Right cardiac atrium (tissue), 5 donors: ENCODE measurements around the gene LRMDA. TPM values are rescaled to one million over a fixed set of nuclear protein-coding genes. Genes with fewer than 3 reads are reported as not detected.

Source experiments
- ATAC-seq, 2 donors: fragments of 200-7000 bp; cut with Tn5 transposase; one replicate each; pipeline versions ENCODE4 v1.8.0 to v1.9.1; 2020; ENCODE audit warnings: moderate library complexity in 2 of 2, mild to moderate bottlenecking in 1 of 2
- DNase-seq, 3 donors: peaks; one replicate each; pipeline ENCODE4 v3.0.0-alpha.2; 2020
- H3K27ac ChIP-seq: one replicate; pipeline ENCODE4 v1.5.1; 2013; ENCODE audit warnings: mild to moderate bottlenecking, low read length, control low read depth, moderate library complexity
- H3K27me3 ChIP-seq: one replicate; pipeline ENCODE4 v1.6.1; 2013; ENCODE audit not compliant: control insufficient read depth, insufficient read depth
- H3K4me1 ChIP-seq: one replicate; pipeline ENCODE4 v1.6.1; 2013; ENCODE audit warnings: low read length; ENCODE audit not compliant: control insufficient read depth, insufficient read depth
- H3K4me3 ChIP-seq: one replicate; pipeline ENCODE4 v1.5.1; 2013; ENCODE audit warnings: low read length, control low read depth
- H3K9me3 ChIP-seq: one replicate; pipeline ENCODE4 v1.6.1; 2013; ENCODE audit warnings: low read length; ENCODE audit not compliant: control insufficient read depth
- WGBS: extraction: QIAGEN DNeasy Blood & Tissue Kit; methylation state at CpG from one replicate; pipeline ENCODE4 v1.1.7; 2013; 5-methylcytosine and 5-hydroxymethylcytosine counted together
- intact Hi-C, 4 donors: fragments of 100-400 bp; cut with DNase I; formaldehyde crosslinking; loops; one replicate each; pipeline versions ENCODE4 v1.11.0 to v1.14.0; 2022 to 2023
- polyA plus RNA-seq: library from polyadenylated mRNA; stranded (reverse); fragments of 200-250 nt; gene quantifications from one replicate; pipeline ENCODE4 v1.2.3, GENCODE V29; 2013
- total RNA-seq, 4 donors: library from RNA; stranded (reverse); fragmentation: NEBNext Ultra II Directional; extraction: Animal tissue kit (Norgen Biotek cat#: 25700); gene quantifications; one replicate each; pipeline ENCODE4 v1.2.1, GENCODE V29; 2021
- donor health status: healthy with polysubstance abuse.
- donor health status: DM: no; HTN: yes; CAD: no.
- donor health status: DM: no; HTN: no; CAD: no.
- donor health status: DM: no; HTN: yes; CAD: no; lungs with severe emphysema.
- donor health status: DM: yes; HTN: yes; CAD: no.

LRMDA gene
- total and polyA plus RNA-seq, 5 donors = 42.7 to 97.9 (median 48.8) TPM

- no peak overlapping the region for H3K4me3 ChIP-seq
- no peaks in the 10 kb centered on the region for H3K9me3 ChIP-seq
- ATAC-seq (peak in 1 of 2 donors; percentile 20), DNase-seq (no peak)
- H3K27ac ChIP-seq = no peak overlapping the region
- no peaks in the 10 kb centered on the region for H3K27me3 ChIP-seq
- no peaks in the 10 kb centered on the region for H3K4me1 ChIP-seq
- intact Hi-C loops = no loop called here
Measured at GRCh38 chr10:76491216-76491615, 1059.8 kb downstream of the LRMDA start.

DNA sequence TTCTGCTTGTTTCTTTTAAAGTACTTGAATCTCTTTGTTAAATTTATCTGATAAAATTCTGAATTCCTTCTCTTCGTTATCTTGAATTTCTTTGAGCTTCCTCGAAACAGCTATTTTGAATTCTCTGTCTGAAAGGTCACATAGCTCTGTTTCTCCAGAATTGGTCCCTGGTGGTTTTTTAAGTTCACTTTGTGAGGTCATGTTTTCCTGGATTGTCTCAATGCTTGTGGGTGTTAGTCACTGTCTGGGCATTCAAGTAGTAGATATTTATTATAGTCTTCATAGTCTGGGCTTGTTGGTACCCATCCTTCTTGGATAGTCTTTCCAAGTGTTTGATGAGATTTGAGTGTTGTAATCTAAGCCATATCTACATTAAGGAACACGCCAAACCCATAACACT lies 1060.6 kb downstream of the LRMDA start:
- intact Hi-C loops = no loop called here
- WGBS = 61% methylated on average over 3 of the region's 3 CpGs
- Histone ChIP-seq H3K4me3 (no peak overlapping the region), H3K27ac (no peak overlapping the region), H3K4me1 (no peaks in the 10 kb centered on the region), H3K27me3 (no peaks in the 10 kb centered on the region), H3K9me3 (no peaks in the 10 kb centered on the region)
- DNase-seq = no peak
- ATAC-seq = peak in 1 of 2 donors; percentile 42

GRCh38 chr10:76492678-76493472 lies 1061.5 kb downstream of the LRMDA start:
- DNase-seq (no peak), ATAC-seq (no peak)
- Histone ChIP-seq H3K9me3 (no peaks in the 10 kb centered on the region), H3K4me3 (no peak overlapping the region), H3K4me1 (no peaks in the 10 kb centered on the region), H3K27ac (no peak overlapping the region), H3K27me3 (no peaks in the 10 kb centered on the region)
- intact Hi-C loops = no loop called here
- 94% methylated on average over 5 of the region's 5 CpGs for WGBS

GRCh38 chr10:76497666-76498065 lies 1066.2 kb downstream of the LRMDA start:
- ATAC-seq (no peak), DNase-seq (no peak)
- no peaks in the 10 kb centered on the region for H3K27me3 ChIP-seq
- no peaks in the 10 kb centered on the region for H3K4me1 ChIP-seq
- no peaks in the 10 kb centered on the region for H3K9me3 ChIP-seq
- intact Hi-C loops = no loop called here
- H3K27ac ChIP-seq = no peak overlapping the region
- no peak overlapping the region for H3K4me3 ChIP-seq

- Histone ChIP-seq H3K4me3 (no peak overlapping the region), H3K27me3 (no peaks in the 10 kb centered on the region), H3K9me3 (no peaks in the 10 kb centered on the region), H3K4me1 (no peaks in the 10 kb centered on the region), H3K27ac (no peak overlapping the region)
- WGBS = 97% methylated on average over 1 of the region's 1 CpG
- DNase-seq (no peak), ATAC-seq (no peak)
- intact Hi-C loops = no loop called here
Measured at GRCh38 chr10:76504823-76505222, 1073.4 kb downstream of the LRMDA start.

- WGBS = 55% methylated on average over 3 of the region's 3 CpGs
- Histone ChIP-seq H3K4me1 (no peaks in the 10 kb centered on the region), H3K9me3 (no peaks in the 10 kb centered on the region), H3K4me3 (no peak overlapping the region), H3K27me3 (no peaks in the 10 kb centered on the region), H3K27ac (no peak overlapping the region)
- intact Hi-C loops = no loop called here
- DNase-seq = no peak
- no peak for ATAC-seq
Measured at GRCh38 chr10:76509446-76509845, 1078.0 kb downstream of the LRMDA start.

DNA sequence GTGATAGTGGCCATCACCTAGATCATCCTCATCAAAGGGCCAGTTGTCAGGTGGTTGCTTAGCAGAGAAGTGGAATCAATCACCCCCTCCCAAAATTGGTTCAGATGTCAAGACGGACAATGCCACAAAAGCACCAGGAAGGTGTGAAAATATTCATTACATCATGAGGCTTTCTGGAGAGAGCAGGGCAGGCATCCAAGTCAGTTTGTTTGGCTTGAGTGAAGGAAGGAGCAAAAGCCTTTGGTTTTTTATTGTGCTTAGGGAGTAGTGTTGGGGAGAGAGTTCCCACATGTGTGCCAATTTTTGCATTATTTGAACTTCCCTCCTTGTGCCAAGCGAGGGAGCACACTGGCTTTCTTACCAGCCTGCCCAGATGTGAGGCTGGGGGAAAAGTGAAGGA lies 1082.9 kb downstream of the LRMDA start:
- ATAC-seq (no peak), DNase-seq (no peak)
- WGBS = 65% methylated on average over 2 of the region's 2 CpGs
- no peak overlapping the region for H3K4me3 ChIP-seq
- peaks cover 1% of the 10 kb centered on the region for H3K4me1 ChIP-seq
- no peaks in the 10 kb centered on the region for H3K27me3 ChIP-seq
- H3K9me3 ChIP-seq = no peaks in the 10 kb centered on the region
- intact Hi-C loops = no loop called here
- no peak overlapping the region for H3K27ac ChIP-seq

GRCh38 chr10:76514869-76515268 lies 1083.4 kb downstream of the LRMDA start:
- no peak overlapping the region for H3K4me3 ChIP-seq
- intact Hi-C loops = no loop called here
- ATAC-seq (no peak), DNase-seq (no peak)
- 96% methylated on average over 1 of the region's 1 CpG for WGBS
- H3K4me1 ChIP-seq = peaks cover 1% of the 10 kb centered on the region
- no peak overlapping the region for H3K27ac ChIP-seq
- no peaks in the 10 kb centered on the region for H3K27me3 ChIP-seq
- no peaks in the 10 kb centered on the region for H3K9me3 ChIP-seq

GRCh38 chr10:76522547-76522946 lies 1091.1 kb downstream of the LRMDA start:
- no peak overlapping the region for H3K4me3 ChIP-seq
- 91% methylated on average over 7 of the region's 7 CpGs for WGBS
- intact Hi-C loops = no loop called here
- no peak overlapping the region for H3K27ac ChIP-seq
- H3K27me3 ChIP-seq = no peaks in the 10 kb centered on the region
- H3K9me3 ChIP-seq = no peaks in the 10 kb centered on the region
- ATAC-seq = no peak
- H3K4me1 ChIP-seq = peaks cover 2% of the 10 kb centered on the region
- DNase-seq = no peak

DNA sequence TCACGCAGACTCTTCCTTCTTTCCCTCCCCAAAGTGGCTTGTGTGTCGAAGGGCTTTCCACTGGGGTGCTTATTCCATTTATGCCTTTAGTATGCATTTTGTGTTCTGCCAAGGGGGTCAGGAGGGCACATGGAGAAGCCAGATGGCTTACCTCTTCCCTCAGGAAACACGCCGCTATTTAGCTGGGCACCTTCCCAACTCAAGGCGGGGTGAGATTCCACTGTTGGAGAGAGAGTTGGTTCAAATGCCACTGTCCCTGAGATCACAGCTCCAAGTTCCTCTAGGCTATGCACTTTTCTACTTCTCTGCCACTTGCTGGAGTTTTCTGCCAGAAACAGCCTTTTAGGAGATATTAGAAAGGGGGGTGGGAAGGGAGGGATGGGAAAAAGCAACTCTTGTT lies 1091.8 kb downstream of the LRMDA start:
- H3K27me3 ChIP-seq = no peaks in the 10 kb centered on the region
- no peak overlapping the region for H3K4me3 ChIP-seq
- DNase-seq (peak; percentile 42 to 72 (median 70)), ATAC-seq (peak; percentile 79 to 87)
- no peak overlapping the region for H3K27ac ChIP-seq
- 47% methylated on average over 5 of the region's 5 CpGs for WGBS
- H3K9me3 ChIP-seq = no peaks in the 10 kb centered on the region
- intact Hi-C loops = no loop called here
- peaks cover 2% of the 10 kb centered on the region for H3K4me1 ChIP-seq

DNA sequence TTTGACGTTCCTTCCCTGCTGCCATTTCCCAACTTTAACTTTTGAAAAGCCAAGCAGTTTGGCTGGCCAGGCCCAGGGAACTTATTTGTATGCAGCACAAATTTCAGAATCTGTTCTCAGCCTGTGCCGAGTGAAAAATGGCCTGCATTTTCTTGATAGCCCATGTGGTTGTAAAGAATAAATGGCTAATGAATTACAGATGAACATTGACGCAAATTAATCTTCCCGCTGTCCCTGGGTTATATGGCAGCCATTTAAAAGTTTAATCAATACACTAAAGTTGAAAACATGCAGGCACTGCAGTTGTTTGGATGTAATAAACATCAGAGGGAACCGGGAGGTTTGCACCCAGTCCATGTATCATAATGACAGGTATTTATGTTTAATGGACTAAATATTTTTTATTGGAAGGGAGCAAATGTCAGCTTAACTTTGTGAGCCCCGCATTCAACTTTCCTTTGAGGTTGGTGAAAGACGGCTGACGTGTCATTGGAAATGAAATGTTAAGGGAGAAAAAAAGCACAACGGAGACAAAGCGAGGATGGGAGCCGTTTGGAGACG lies 1092.4 kb downstream of the LRMDA start:
- intact Hi-C loops = no loop called here
- ATAC-seq (no peak), DNase-seq (no peak)
- no peaks in the 10 kb centered on the region for H3K27me3 ChIP-seq
- H3K4me1 ChIP-seq = peaks cover 2% of the 10 kb centered on the region
- H3K4me3 ChIP-seq = no peak overlapping the region
- H3K27ac ChIP-seq = no peak overlapping the region
- WGBS = 87% methylated on average over 12 of the region's 12 CpGs
- no peaks in the 10 kb centered on the region for H3K9me3 ChIP-seq
